K562 (cell line): ENCODE results near the gene GPR3. TPM values are rescaled to one million over a fixed set of nuclear protein-coding genes. Genes with fewer than 3 reads are reported as not detected.

ENCODE experiments used
- ARID1B ChIP-seq: fragments of 450-650 bp; IDR thresholded peaks from 2 replicates; pipeline ENCODE4 v1.6.1; 2016; ENCODE audit warnings: antibody characterized with exemption, mild to moderate bottlenecking, inconsistent platforms
- ARID2 ChIP-seq: fragments of 450-650 bp; IDR thresholded peaks from 2 replicates; pipeline ENCODE4 v1.6.1; 2017; ENCODE audit warnings: antibody characterized with exemption, mild to moderate bottlenecking
- ARNT ChIP-seq, 2 experiments: fragments of 450-650 bp; IDR thresholded peaks; 2 replicates each; pipeline ENCODE4 v1.6.1; 2016; ENCODE audit warnings: mild to moderate bottlenecking in 1 of 2
- CHD7 ChIP-seq: fragments of 200-600 bp; sonication (generic); IDR thresholded peaks from one replicate; pipeline ENCODE4 v1.6.1; 2012; ENCODE audit warnings: mild to moderate bottlenecking, low read depth, low read length, inconsistent platforms
- GABPB1 ChIP-seq: sonication (generic); formaldehyde crosslinking; IDR thresholded peaks from 2 replicates; pipeline ENCODE4 v1.8.0; 2022; ENCODE audit warnings: mild to moderate bottlenecking, missing genetic modification reagents
- KDM5B ChIP-seq: fragments of 200-600 bp; sonication (generic); IDR thresholded peaks from 2 replicates; pipeline ENCODE4 v1.6.1; 2012; ENCODE audit warnings: low read depth, mild to moderate bottlenecking, moderate library complexity, low read length, control low read depth, inconsistent platforms; ENCODE audit not compliant: insufficient replicate concordance
- NRF1 ChIP-seq, 2 experiments: fragments of 450-650 bp; IDR thresholded peaks in 1 of 2; conservative IDR thresholded peaks in 1 of 2; 2 replicates each; pipeline ENCODE4 v1.6.1; 2014; ENCODE audit warnings: mild to moderate bottlenecking in 2 of 2
- POLR2G ChIP-seq: fragments of 200-400 bp; formaldehyde crosslinking; IDR thresholded peaks from 2 replicates; pipeline ENCODE4 v1.6.1; 2017; ENCODE audit warnings: low read depth, mild to moderate bottlenecking, antibody characterized with exemption, low read length, moderate library complexity
- PRDM10 ChIP-seq: fragments of 450-650 bp; IDR thresholded peaks from 2 replicates; pipeline ENCODE4 v1.6.1; 2018; ENCODE audit not compliant: partially characterized antibody
- SIN3A ChIP-seq, 2 experiments: fragments of 150-350 bp in 1 of 2; IDR thresholded peaks; 2 replicates each; pipeline ENCODE4 v1.6.1; 2011 to 2016; ENCODE audit warnings: borderline replicate concordance in 2 of 2, low read depth in 2 of 2, low read length in 2 of 2, mild to moderate bottlenecking in 2 of 2, moderate library complexity in 2 of 2; ENCODE audit not compliant: control insufficient read depth in 1 of 2
- SP1 ChIP-seq: sonication (generic); formaldehyde crosslinking; IDR thresholded peaks from 2 replicates; pipeline ENCODE4 v1.8.1; 2022; ENCODE audit warnings: mild to moderate bottlenecking, missing genetic modification reagents
- TEAD2 ChIP-seq: fragments of 450-650 bp; IDR thresholded peaks from 2 replicates; pipeline ENCODE4 v1.6.1; 2016; ENCODE audit warnings: missing genetic modification characterization, control low read depth, missing compliant biosample characterization
- ZKSCAN8 ChIP-seq: fragments of 200-800 bp; sonication (Bioruptor generic); IDR thresholded peaks from 2 replicates; pipeline ENCODE4 v1.6.1; 2016; ENCODE audit warnings: missing genetic modification characterization, missing compliant biosample characterization
- polyA plus RNA-seq, 8 experiments: library from polyadenylated mRNA; depleted of rRNA in 4 of 8; stranded (reverse) in 5 of 8; unstranded in 3 of 8; fragments of >200 nt; fragmentation: Nextera tagmentation in 2 of 8; fragmentation: Illumina TruSeq in 1 of 8; extraction: Ambion mirVana in 2 of 8; extraction: Trizol in 1 of 8; gene quantifications; 2 replicates each; pipeline versions ENCODE4 v1.2.1 to v1.2.3, GENCODE V29; 2011 to 2014; ENCODE audit warnings: inconsistent platforms in 1 of 8, missing spikeins in 1 of 8
- total RNA-seq, 7 experiments: library from RNA; depleted of rRNA in 6 of 7; stranded (reverse); fragments of >200 nt in 6 of 7; fragmentation: Illumina TruSeq in 2 of 7; extraction: Trizol in 2 of 7; gene quantifications; 2 replicates each; pipeline versions ENCODE4 v1.2.1 to v1.2.3, GENCODE V29; 2011 to 2021; ENCODE audit warnings: low replicate concordance in 1 of 7

The GPR3 gene
- total and polyA plus RNA-seq, 9 of the 15 experiments (the other 6 are each of a cell fraction or from before 2014, with no cell fraction given): 0.24 to 11.5 (median 3.7) TPM

- TF ChIP-seq CHD7 (no peak), KDM5B (peak; percentile 46), POLR2G (peak; percentile 66), SIN3A (IDR thresholded peaks at IDR 0.05; ENCODE audit: borderline replicate concordance in 2 of 2, control insufficient read depth in 1 of 2, low read depth in 2 of 2, low read length in 2 of 2) (peak in 1 of 2 experiments; percentile 32; a peak in 1 of 4 replicates), SP1 (CRISPR knock-in tag) (peak; percentile 90), TEAD2 (no peak), GABPB1 (peak; percentile 51; the same call in 1 of the 2 replicates), ARID1B (no peak), NRF1 (conservative IDR thresholded peaks at IDR 0.05 in 1 of 2, IDR thresholded peaks at IDR 0.05 in 1 of 2) (peak; percentile 48 to 63; a peak in 3 of 4 replicates), ZKSCAN8 (CRISPR knock-in tag) (no peak), ARNT (IDR thresholded peaks at IDR 0.05) (no peak), ARID2 (no peak), PRDM10 (no peak)
These were observed 9.3 kb upstream of the GPR3 start, which contains the start of gene CD164L2 (continued) for GRCh38 chr1:27383039-27383605.
